ENCODE results near the gene GPC5.

GPC5 gene

DNA sequence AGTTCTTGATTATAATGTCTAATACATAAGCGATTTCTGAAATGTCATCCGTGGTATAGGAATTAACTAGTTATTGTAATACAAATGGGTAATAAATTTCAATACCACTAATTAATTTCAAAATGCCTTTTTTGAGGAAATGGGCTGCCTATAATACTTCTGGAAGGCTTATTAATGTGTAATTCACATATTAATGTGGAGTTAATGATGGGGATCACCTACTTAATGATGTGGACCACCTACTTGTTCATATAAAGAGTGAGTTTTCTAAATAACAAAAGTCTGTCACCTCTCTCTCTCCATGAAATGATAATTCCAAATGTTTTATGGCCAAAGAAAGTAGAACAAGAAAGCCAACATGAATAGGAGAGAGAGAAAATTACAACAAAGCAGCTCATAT is 914.4 kb downstream of the GPC5 start:
- TF ChIP-seq POLR2AphosphoS5 (IDR thresholded peaks at IDR 0.05; ENCODE audit: low read depth, low read length): no peak
- no peak for TF ChIP-seq TAF1 (IDR thresholded peaks at IDR 0.05; ENCODE audit: borderline replicate concordance, insufficient read depth, low read length)

DNA sequence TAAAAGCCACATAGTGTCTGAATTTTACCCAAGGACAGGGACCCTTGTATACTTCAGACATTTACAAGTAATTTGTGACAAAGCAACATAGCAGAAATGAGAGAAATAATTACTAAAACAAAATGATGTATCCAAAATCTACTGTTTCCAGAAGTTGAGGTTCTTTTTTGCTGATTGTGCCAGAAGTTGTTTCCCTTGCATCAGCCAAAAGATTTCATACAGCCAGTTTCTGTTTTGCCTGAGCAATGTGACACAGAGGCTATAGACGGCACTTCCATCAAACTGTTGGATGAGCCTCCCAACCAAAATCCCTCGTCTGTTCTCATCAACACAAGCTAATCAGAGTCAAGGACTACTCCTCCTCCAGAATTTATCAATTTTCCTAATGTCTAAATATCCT is 915.0 kb downstream of the GPC5 start:
- TF ChIP-seq, protein P1, sequence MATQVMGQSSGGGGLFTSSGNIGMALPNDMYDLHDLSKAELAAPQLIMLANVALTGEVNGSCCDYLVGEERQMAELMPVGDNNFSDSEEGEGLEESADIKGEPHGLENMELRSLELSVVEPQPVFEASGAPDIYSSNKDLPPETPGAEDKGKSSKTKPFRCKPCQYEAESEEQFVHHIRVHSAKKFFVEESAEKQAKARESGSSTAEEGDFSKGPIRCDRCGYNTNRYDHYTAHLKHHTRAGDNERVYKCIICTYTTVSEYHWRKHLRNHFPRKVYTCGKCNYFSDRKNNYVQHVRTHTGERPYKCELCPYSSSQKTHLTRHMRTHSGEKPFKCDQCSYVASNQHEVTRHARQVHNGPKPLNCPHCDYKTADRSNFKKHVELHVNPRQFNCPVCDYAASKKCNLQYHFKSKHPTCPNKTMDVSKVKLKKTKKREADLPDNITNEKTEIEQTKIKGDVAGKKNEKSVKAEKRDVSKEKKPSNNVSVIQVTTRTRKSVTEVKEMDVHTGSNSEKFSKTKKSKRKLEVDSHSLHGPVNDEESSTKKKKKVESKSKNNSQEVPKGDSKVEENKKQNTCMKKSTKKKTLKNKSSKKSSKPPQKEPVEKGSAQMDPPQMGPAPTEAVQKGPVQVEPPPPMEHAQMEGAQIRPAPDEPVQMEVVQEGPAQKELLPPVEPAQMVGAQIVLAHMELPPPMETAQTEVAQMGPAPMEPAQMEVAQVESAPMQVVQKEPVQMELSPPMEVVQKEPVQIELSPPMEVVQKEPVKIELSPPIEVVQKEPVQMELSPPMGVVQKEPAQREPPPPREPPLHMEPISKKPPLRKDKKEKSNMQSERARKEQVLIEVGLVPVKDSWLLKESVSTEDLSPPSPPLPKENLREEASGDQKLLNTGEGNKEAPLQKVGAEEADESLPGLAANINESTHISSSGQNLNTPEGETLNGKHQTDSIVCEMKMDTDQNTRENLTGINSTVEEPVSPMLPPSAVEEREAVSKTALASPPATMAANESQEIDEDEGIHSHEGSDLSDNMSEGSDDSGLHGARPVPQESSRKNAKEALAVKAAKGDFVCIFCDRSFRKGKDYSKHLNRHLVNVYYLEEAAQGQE (IDR thresholded peaks at IDR 0.05; ENCODE audit: insufficient read depth in 1 of 2, low read depth in 2 of 2, low read length in 2 of 2): no peak
- no peak for TF ChIP-seq TAF1 (IDR thresholded peaks at IDR 0.05; ENCODE audit: borderline replicate concordance, insufficient read depth, low read length)
- no peak for TF ChIP-seq POLR2AphosphoS5 (IDR thresholded peaks at IDR 0.05; ENCODE audit: low read depth, low read length)
- TF ChIP-seq SIN3A (IDR thresholded peaks at IDR 0.05; ENCODE audit: borderline replicate concordance, insufficient read depth, low read length): no peak
- TF ChIP-seq FOXP2 (optimal IDR thresholded peaks at IDR 0.05; ENCODE audit: borderline replicate concordance, extremely low read depth, extremely low read length, insufficient read depth): no peak

DNA sequence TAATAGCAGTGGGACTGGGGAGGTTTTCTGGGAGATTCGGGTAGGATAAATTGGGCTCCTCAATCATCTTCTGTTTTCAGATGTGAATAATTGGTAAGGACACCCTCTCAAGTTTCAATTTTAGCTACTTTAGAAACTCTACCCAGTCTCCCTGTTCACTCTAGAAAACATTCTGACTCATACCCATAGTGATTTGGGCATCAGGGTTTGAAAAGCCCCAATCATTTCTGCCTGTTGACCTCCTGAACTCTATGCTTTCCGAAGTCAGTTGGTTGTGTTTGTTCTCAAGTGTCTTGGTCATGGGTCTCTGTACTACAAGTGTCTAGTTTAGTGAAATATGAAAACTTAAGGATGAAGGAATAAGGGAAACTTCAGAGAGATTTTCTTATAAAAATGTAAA is 916.8 kb downstream of the GPC5 start:
- TF ChIP-seq, protein P1 (IDR thresholded peaks at IDR 0.05; ENCODE audit: insufficient read depth in 1 of 2, low read depth in 2 of 2, low read length in 2 of 2): no peak

DNA sequence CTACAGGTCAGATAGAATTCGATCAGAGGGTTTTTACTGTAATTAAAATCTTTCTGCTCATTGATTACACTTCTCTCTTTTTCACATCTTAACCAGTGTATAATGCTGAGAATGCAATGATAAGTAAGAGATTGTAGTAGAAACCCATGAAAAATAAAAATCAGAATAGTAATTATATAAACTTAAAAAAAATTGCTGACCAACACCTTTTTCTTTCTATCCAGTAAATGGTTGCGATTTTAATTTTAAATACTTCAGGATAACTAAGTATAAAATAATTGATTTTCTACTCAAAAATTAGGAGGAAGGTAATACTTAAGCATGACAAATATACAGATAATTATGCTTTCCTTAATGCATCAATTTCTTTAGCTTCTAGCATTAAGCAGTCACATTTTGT is 917.6 kb downstream of the GPC5 start:
- no peak for TF ChIP-seq POLR2AphosphoS5 (IDR thresholded peaks at IDR 0.05; ENCODE audit: low read depth, low read length)
- no peak for TF ChIP-seq TAF1 (IDR thresholded peaks at IDR 0.05; ENCODE audit: borderline replicate concordance, insufficient read depth, low read length)
- TF ChIP-seq SIN3A (IDR thresholded peaks at IDR 0.05; ENCODE audit: borderline replicate concordance, insufficient read depth, low read length): no peak
- TF ChIP-seq, protein P1 (IDR thresholded peaks at IDR 0.05; ENCODE audit: insufficient read depth in 1 of 2, low read depth in 2 of 2, low read length in 2 of 2): no peak
- no peak for TF ChIP-seq FOXP2 (optimal IDR thresholded peaks at IDR 0.05; ENCODE audit: borderline replicate concordance, extremely low read depth, extremely low read length, insufficient read depth)

DNA sequence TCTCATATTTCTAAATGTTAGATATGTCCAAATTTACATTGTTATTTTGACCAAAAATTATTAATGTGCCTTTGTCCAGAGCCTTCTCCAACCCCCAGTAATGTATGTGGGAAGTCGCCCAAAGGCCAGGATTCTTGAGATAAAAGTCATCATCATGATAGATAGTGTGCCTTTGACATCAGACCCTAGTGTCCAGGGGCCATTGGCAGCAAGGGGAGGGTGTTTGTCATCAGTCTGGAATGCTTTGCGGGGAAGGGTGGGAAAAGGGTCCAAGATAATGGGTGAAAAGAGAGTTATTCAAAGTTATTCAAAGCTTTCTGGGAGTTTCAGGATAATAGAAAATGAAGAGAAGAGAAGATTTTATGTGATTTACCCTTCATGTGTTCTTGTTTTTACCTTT is 918.6 kb downstream of the GPC5 start:
- no peak for TF ChIP-seq POLR2AphosphoS5 (IDR thresholded peaks at IDR 0.05; ENCODE audit: low read depth, low read length)
- TF ChIP-seq, protein P1 (IDR thresholded peaks at IDR 0.05; ENCODE audit: insufficient read depth in 1 of 2, low read depth in 2 of 2, low read length in 2 of 2): no peak
- no peak for TF ChIP-seq SIN3A (IDR thresholded peaks at IDR 0.05; ENCODE audit: borderline replicate concordance, insufficient read depth, low read length)
- TF ChIP-seq FOXP2 (optimal IDR thresholded peaks at IDR 0.05; ENCODE audit: borderline replicate concordance, extremely low read depth, extremely low read length, insufficient read depth): no peak
- no peak for TF ChIP-seq TAF1 (IDR thresholded peaks at IDR 0.05; ENCODE audit: borderline replicate concordance, insufficient read depth, low read length)

Measured in PFSK-1 (cell line).